Caco-2 (cell line): Measurements from ENCODE around the gene AIG1. TPM values are rescaled to one million over a fixed set of nuclear protein-coding genes. Genes with fewer than 3 reads are reported as not detected.

Source experiments
- BruUV-seq: library from RNA; stranded (reverse); fragments of 400-500 nt; replicated peaks from 2 replicates; lab custom pipeline; 2021; lab: Mats Ljungman, UMichigan
- CTCF ChIA-PET: fragments of 300-600 bp; sonication (Branson Sonifier 250); formaldehyde crosslinking; loops from one replicate; lab custom pipeline; 2022; ENCODE audit warnings: antibody characterized with exemption; lab: Charles Lee
- POLR2A ChIA-PET: fragments of 300-600 bp; sonication (Branson Sonifier 250); formaldehyde crosslinking; loops from one replicate; lab custom pipeline; 2022; ENCODE audit warnings: antibody characterized with exemption; lab: Charles Lee
- DNase-seq, 2 experiments: peaks; one replicate each; pipeline versions ENCODE4 v3.0.0 to v3.0.0-alpha.2; 2020 to 2022
- H3K27me3 ChIP-seq: replicated peaks from 2 replicates; pipeline ENCODE4 v1.6.0; 2011; ENCODE audit warnings: low read length; ENCODE audit not compliant: control insufficient read depth, insufficient read depth
- H3K36me3 ChIP-seq: 2 replicates; pipeline ENCODE4 v1.5.1; 2011; ENCODE audit warnings: low read length; ENCODE audit not compliant: control insufficient read depth, insufficient read depth
- H3K4me1 ChIP-seq: fragments of 250-450 bp; sonication (Bioruptor Pico); 2 replicates; pipeline ENCODE4 v1.5.1; 2020; ENCODE audit warnings: mild to moderate bottlenecking
- H3K4me3 ChIP-seq: 2 replicates; pipeline ENCODE4 v1.5.1; 2011; ENCODE audit warnings: low read depth, mild to moderate bottlenecking, control low read depth, low read length
- H3K9me3 ChIP-seq: fragments of 250-450 bp; sonication (Bioruptor Pico); 2 replicates; pipeline ENCODE4 v1.5.1; 2020; ENCODE audit warnings: mild to moderate bottlenecking, moderate library complexity
- H3K27ac Mint-ChIP-seq: one replicate; pipeline ENCODE4 v1.8.0; 2022; ENCODE audit warnings: mixed read lengths; ENCODE audit not compliant: unreplicated experiment
- H3K27me3 Mint-ChIP-seq: one replicate; pipeline ENCODE4 v1.8.0; 2022; ENCODE audit warnings: mixed read lengths; ENCODE audit not compliant: insufficient read depth, unreplicated experiment
- H3K36me3 Mint-ChIP-seq: one replicate; pipeline ENCODE4 v1.8.0; 2022; ENCODE audit warnings: mild to moderate bottlenecking, mixed read lengths; ENCODE audit not compliant: insufficient read depth, unreplicated experiment
- H3K4me1 Mint-ChIP-seq: one replicate; pipeline ENCODE4 v1.8.0; 2022; ENCODE audit warnings: low read depth, mixed read lengths; ENCODE audit not compliant: unreplicated experiment
- H3K4me3 Mint-ChIP-seq: one replicate; pipeline ENCODE4 v1.8.0; 2022; ENCODE audit warnings: mild to moderate bottlenecking, moderate library complexity, mixed read lengths; ENCODE audit not compliant: unreplicated experiment
- H3K9me3 Mint-ChIP-seq: one replicate; pipeline ENCODE4 v1.8.0; 2022; ENCODE audit warnings: mixed read lengths; ENCODE audit not compliant: unreplicated experiment
- CTCF ChIP-seq, 2 experiments: fragments of 200-600 bp in 1 of 2; IDR thresholded peaks; 1 replicate in 1 of 2; 2 replicates in 1 of 2; pipeline versions ENCODE4 v1.5.1 to v1.8.0; 2011 to 2022; ENCODE audit warnings: antibody characterized with exemption in 1 of 2, control low read depth in 1 of 2, inconsistent platforms in 1 of 2, low read depth in 1 of 2, low read length in 1 of 2, mild to moderate bottlenecking in 1 of 2, moderate library complexity in 1 of 2; ENCODE audit not compliant: insufficient read depth in 1 of 2, severe bottlenecking in 1 of 2, unreplicated experiment in 1 of 2
- intact Hi-C: fragments of 100-400 bp; cut with micrococcal nuclease; formaldehyde crosslinking; loops from one replicate; pipeline ENCODE4 v1.10.0; 2022; ENCODE audit not compliant: unreplicated experiment
- total RNA-seq: library from RNA; stranded (reverse); gene quantifications from 2 replicates; pipeline ENCODE4 v1.2.3, GENCODE V29; 2022

The AIG1 gene
- total RNA-seq, 1 experiment from 2014 or later: 27.6 TPM

GRCh38 chr6:143286251-143286795 lies 225.6 kb downstream of the AIG1 start:
- no peak overlapping the region for H3K4me3 ChIP-seq
- no peak for DNase-seq
- TF ChIP-seq CTCF (IDR thresholded peaks at IDR 0.05; ENCODE audit: insufficient read depth in 1 of 2, low read depth in 1 of 2, low read length in 1 of 2, severe bottlenecking in 1 of 2, unreplicated experiment in 1 of 2): no peak
- H3K36me3 ChIP-seq: no peaks in the 10 kb centered on the region
- Mint-ChIP-seq H3K36me3 (no peaks in the 10 kb centered on the region), H3K27ac (no peak overlapping the region), H3K4me1 (no peaks in the 10 kb centered on the region), H3K9me3 (no peaks in the 10 kb centered on the region), H3K27me3 (no peaks in the 10 kb centered on the region), H3K4me3 (no peak overlapping the region)
- H3K9me3 ChIP-seq: no peaks in the 10 kb centered on the region
- H3K27me3 ChIP-seq: no peaks in the 10 kb centered on the region
- ChIA-PET POLR2A (interaction anchor here (0.6 kb wide), 1 partner anchor 224 kb away, joined by 3 read pairs; no protein-coding TSS in a partner anchor), CTCF (no interaction called here)
- intact Hi-C loops: no loop called here
- no TSS peak for BruUV-seq
- no peaks in the 10 kb centered on the region for H3K4me1 ChIP-seq

GRCh38 chr6:143288923-143289322 lies 228.2 kb downstream of the AIG1 start:
- Mint-ChIP-seq H3K27me3 (no peaks in the 10 kb centered on the region), H3K4me3 (no peak overlapping the region), H3K4me1 (no peaks in the 10 kb centered on the region), H3K36me3 (no peaks in the 10 kb centered on the region), H3K9me3 (no peaks in the 10 kb centered on the region), H3K27ac (no peak overlapping the region)
- Histone ChIP-seq H3K4me1 (no peaks in the 10 kb centered on the region), H3K4me3 (no peak overlapping the region), H3K9me3 (no peaks in the 10 kb centered on the region), H3K27me3 (no peaks in the 10 kb centered on the region), H3K36me3 (no peaks in the 10 kb centered on the region)
- CTCF ChIA-PET: no interaction called here
- BruUV-seq: no TSS peak
- intact Hi-C loops: no loop called here
- no peak for DNase-seq
- POLR2A ChIA-PET: no interaction called here
- TF ChIP-seq CTCF (IDR thresholded peaks at IDR 0.05; ENCODE audit: insufficient read depth in 1 of 2, low read depth in 1 of 2, low read length in 1 of 2, severe bottlenecking in 1 of 2, unreplicated experiment in 1 of 2): no peak

- H3K4me1 Mint-ChIP-seq: no peaks in the 10 kb centered on the region
- H3K4me3 Mint-ChIP-seq: no peak overlapping the region
- ChIA-PET CTCF (interaction anchor here (0.7 to 0.8 kb wide), 2 partner anchors 137 to 138 kb away, joined by 3 read pairs; no protein-coding TSS in a partner anchor), POLR2A (no interaction called here)
- no peak overlapping the region for H3K27ac Mint-ChIP-seq
- H3K27me3 Mint-ChIP-seq: no peaks in the 10 kb centered on the region
- Histone ChIP-seq H3K4me3 (no peak overlapping the region), H3K36me3 (no peaks in the 10 kb centered on the region), H3K4me1 (no peaks in the 10 kb centered on the region), H3K27me3 (no peaks in the 10 kb centered on the region), H3K9me3 (no peaks in the 10 kb centered on the region)
- no peaks in the 10 kb centered on the region for H3K36me3 Mint-ChIP-seq
- no TSS peak for BruUV-seq
- H3K9me3 Mint-ChIP-seq: no peaks in the 10 kb centered on the region
- DNase-seq: no peak
- TF ChIP-seq CTCF (IDR thresholded peaks at IDR 0.05; ENCODE audit: insufficient read depth in 1 of 2, low read depth in 1 of 2, low read length in 1 of 2, severe bottlenecking in 1 of 2, unreplicated experiment in 1 of 2): no peak
- intact Hi-C loops: no loop called here
These were observed 229.5 kb downstream of the AIG1 start for GRCh38 chr6:143290206-143290605.
